Measurements from ENCODE around the gene NR1D2. TPM values are rescaled to one million over a fixed set of nuclear protein-coding genes. Genes with fewer than 3 reads are reported as not detected.
A peak's percentile ranks its signal among the peaks of the same experiment; 100 is the strongest.

The NR1D2 gene
- total and polyA plus RNA-seq, 2 of the 13 experiments (the other 11 are each of a cell fraction or from before 2014, with no cell fraction given): 5.3 to 8.1 TPM

- TF ChIP-seq PAXIP1 (CRISPR knock-in tag; conservative IDR thresholded peaks at IDR 0.05): peak; percentile 61; the same call in 1 of the 2 replicates
- TF ChIP-seq ZHX1 (CRISPR knock-in tag; IDR thresholded peaks at IDR 0.05; ENCODE audit: low read depth): peak; percentile 81; the same call in 1 of the 2 replicates
- peak; percentile 62 for TF ChIP-seq ZNF710 (CRISPR knock-in tag; IDR thresholded peaks at IDR 0.05; ENCODE audit: borderline replicate concordance)
- no peak for TF ChIP-seq ATF5 (CRISPR knock-in tag; IDR thresholded peaks at IDR 0.05; ENCODE audit: low read depth)
- TF ChIP-seq ZNF563 (CRISPR knock-in tag; IDR thresholded peaks at IDR 0.05): 0 out of 2 replicates have a peak, but pooled peaks have one; percentile 78
- no peak for TF ChIP-seq MED13 (CRISPR knock-in tag; IDR thresholded peaks at IDR 0.05)
- no peak for TF ChIP-seq TCF7L2 (IDR thresholded peaks at IDR 0.05; ENCODE audit: low read depth, low read length)
- peak; percentile 32; the same call in 1 of the 2 replicates for TF ChIP-seq WIZ (CRISPR knock-in tag; IDR thresholded peaks at IDR 0.05)
- peak; percentile 68; the same call in 1 of the 2 replicates for TF ChIP-seq ZNF598 (CRISPR knock-in tag; IDR thresholded peaks at IDR 0.05; ENCODE audit: borderline replicate concordance)
- TF ChIP-seq TBL1XR1 (IDR thresholded peaks at IDR 0.05; ENCODE audit: borderline replicate concordance, low read length, partially characterized antibody): no peak
- peak; percentile 23; the same call in 1 of the 2 replicates for TF ChIP-seq NFKBIZ (CRISPR knock-in tag; IDR thresholded peaks at IDR 0.05)
- TF ChIP-seq ZNF576 (CRISPR knock-in tag; IDR thresholded peaks at IDR 0.05): peak; percentile 20; the same call in 1 of the 2 replicates
- peak; percentile 49; the same call in 1 of the 2 replicates for TF ChIP-seq CCDC6 (CRISPR knock-in tag; IDR thresholded peaks at IDR 0.05)
- 0 out of 2 replicates have a peak, but pooled peaks have one; percentile 67 for TF ChIP-seq MAF1 (CRISPR knock-in tag; IDR thresholded peaks at IDR 0.05; ENCODE audit: borderline replicate concordance)
- TF ChIP-seq ZNF224 (CRISPR knock-in tag; IDR thresholded peaks at IDR 0.05): 0 out of 2 replicates have a peak, but pooled peaks have one; percentile 24
- TF ChIP-seq ZSCAN20 (CRISPR knock-in tag; IDR thresholded peaks at IDR 0.05; ENCODE audit: borderline replicate concordance): no peak
- no peak; the same call in 1 of the 2 replicates for TF ChIP-seq ZNF430 (CRISPR knock-in tag; IDR thresholded peaks at IDR 0.05)
- 0 out of 2 replicates have a peak, but pooled peaks have one; percentile 63 for TF ChIP-seq SP140L (CRISPR knock-in tag; IDR thresholded peaks at IDR 0.05; ENCODE audit: borderline replicate concordance)
- no peak for TF ChIP-seq ZNF367 (CRISPR knock-in tag; IDR thresholded peaks at IDR 0.05; ENCODE audit: borderline replicate concordance)
Observed at GRCh38 chr3:23916886-23917678, 28.0 kb upstream of the NR1D2 start, which contains the start of the genes NKIRAS1 and RPL15 (continued).

Measured in HepG2 (cell line).